HL-60 (cell line): Measurements from ENCODE around the gene ELP2.

Source experiments
- DNase-seq, 2 experiments: peaks; one replicate each; pipeline ENCODE4 v3.0.0-alpha.2; 2010 to 2020; ENCODE audit warnings: low read depth in 1 of 2, low spot score in 1 of 2
- H3K27ac ChIP-seq: fragments of 250-450 bp; sonication (Bioruptor Pico); replicated peaks from 2 replicates; pipeline ENCODE4 v1.5.1; 2020; ENCODE audit warnings: mild to moderate bottlenecking, moderate library complexity
- H3K27me3 ChIP-seq: fragments of 250-450 bp; sonication (Bioruptor Pico); 2 replicates; pipeline ENCODE4 v1.5.1; 2021; ENCODE audit warnings: mild to moderate bottlenecking, moderate library complexity; ENCODE audit not compliant: insufficient read depth, poor library complexity, severe bottlenecking
- H3K4me3 ChIP-seq: replicated peaks from 2 replicates; pipeline ENCODE4 v1.5.1; 2011; ENCODE audit warnings: mild to moderate bottlenecking, control low read depth, low read length; ENCODE audit not compliant: insufficient read depth
- CTCF ChIP-seq: IDR thresholded peaks from one replicate; pipeline ENCODE4 v1.5.1; 2011; ENCODE audit warnings: low read length, control low read depth, inconsistent platforms; ENCODE audit not compliant: insufficient read depth
- GABPA ChIP-seq: IDR thresholded peaks from 2 replicates; pipeline ENCODE4 v1.6.1; 2012; ENCODE audit warnings: low read depth
- POLR2AphosphoS5 ChIP-seq: IDR thresholded peaks from 2 replicates; pipeline ENCODE4 v1.6.1; 2012; ENCODE audit warnings: low read depth
- REST ChIP-seq: IDR thresholded peaks from 2 replicates; pipeline ENCODE4 v1.6.1; 2012; ENCODE audit warnings: low read depth; ENCODE audit not compliant: insufficient replicate concordance
- SPI1 ChIP-seq: IDR thresholded peaks from 2 replicates; pipeline ENCODE4 v1.6.1; 2012; ENCODE audit warnings: low read depth, mild to moderate bottlenecking, borderline replicate concordance

Gene ELP2

GRCh38 chr18:36132756-36133155, 3.1 kb downstream of the ELP2 start:
- H3K4me3 ChIP-seq: no peak overlapping the region
- no peak overlapping the region for H3K27ac ChIP-seq
- no peaks in the 10 kb centered on the region for H3K27me3 ChIP-seq
- no peak for TF ChIP-seq POLR2AphosphoS5
- no peak for TF ChIP-seq GABPA
- TF ChIP-seq CTCF: no peak
- no peak for TF ChIP-seq SPI1
- TF ChIP-seq REST: no peak
- DNase-seq: no peak

DNA sequence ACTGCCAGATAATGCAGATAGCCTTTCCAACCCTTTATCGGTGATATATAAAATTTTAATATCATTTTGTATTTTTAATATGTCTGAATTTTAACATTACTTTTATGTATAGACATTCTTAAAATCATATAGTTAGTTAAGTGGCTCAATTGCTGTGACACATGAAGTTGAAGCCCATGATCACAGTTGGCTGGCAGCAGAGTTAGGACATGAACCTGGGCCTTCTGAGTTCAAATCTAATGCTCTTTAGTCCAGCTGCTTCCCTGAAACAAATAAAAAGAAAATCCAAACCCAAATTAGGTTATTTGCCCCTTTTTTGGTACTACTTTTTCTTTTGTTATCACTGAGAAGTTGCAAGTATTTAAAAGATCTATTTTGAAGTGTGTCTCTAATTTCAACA, 5.6 kb downstream of the ELP2 start:
- no peak for DNase-seq
- H3K27ac ChIP-seq: no peak overlapping the region
- TF ChIP-seq REST (no peak), GABPA (no peak), POLR2AphosphoS5 (no peak), SPI1 (no peak), CTCF (no peak)

DNA sequence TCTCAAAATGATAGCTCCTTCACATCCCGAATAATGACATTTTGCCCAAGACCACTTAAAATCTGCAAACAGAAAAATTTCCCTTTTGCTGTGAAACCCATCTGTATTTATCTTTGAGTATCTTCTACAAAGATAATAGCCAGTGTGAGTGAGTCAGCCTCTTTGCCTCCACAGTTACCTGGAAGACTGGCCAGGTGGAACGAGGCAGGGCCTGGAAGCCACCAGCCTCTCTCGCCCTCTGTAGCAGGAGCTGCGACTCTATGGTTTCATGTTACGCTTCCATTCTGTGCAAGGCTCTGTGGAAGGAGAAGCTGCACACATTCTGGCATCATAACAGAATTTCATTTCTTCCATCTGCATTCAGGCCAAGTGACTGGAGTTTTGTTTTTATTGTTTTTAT, 9.5 kb downstream of the ELP2 start:
- Histone ChIP-seq H3K27ac (no peak overlapping the region), H3K4me3 (no peak overlapping the region), H3K27me3 (no peaks in the 10 kb centered on the region)
- TF ChIP-seq POLR2AphosphoS5 (no peak), CTCF (no peak), SPI1 (no peak), REST (no peak), GABPA (no peak)
- no peak for DNase-seq

More for the DNA sequence above, 5.6 kb downstream of the ELP2 start:
- H3K4me3 ChIP-seq: no peak overlapping the region
- H3K27me3 ChIP-seq: no peaks in the 10 kb centered on the region
